Epithelial cell of esophagus (primary cell): ENCODE results near the gene USP21.

ENCODE experiments used
- DNase-seq: peaks from one replicate; pipeline ENCODE4 v3.0.0; 2010; ENCODE audit warnings: low read depth
- H3K4me3 ChIP-seq: 2 replicates; pipeline ENCODE4 v1.5.1; 2011; ENCODE audit warnings: mild to moderate bottlenecking, low read length, control low read depth
- CTCF ChIP-seq: IDR thresholded peaks from 2 replicates; pipeline ENCODE4 v1.5.1; 2011; ENCODE audit warnings: low read depth, mild to moderate bottlenecking, low read length, control low read depth, inconsistent platforms; ENCODE audit not compliant: insufficient read depth; ENCODE audit errors: missing control alignments

The USP21 gene

GRCh38 chr1:161198194-161198896 is 39.0 kb downstream of the USP21 start:
- TF ChIP-seq CTCF = no peak
- no peak overlapping the region for H3K4me3 ChIP-seq
- no peak for DNase-seq

DNA sequence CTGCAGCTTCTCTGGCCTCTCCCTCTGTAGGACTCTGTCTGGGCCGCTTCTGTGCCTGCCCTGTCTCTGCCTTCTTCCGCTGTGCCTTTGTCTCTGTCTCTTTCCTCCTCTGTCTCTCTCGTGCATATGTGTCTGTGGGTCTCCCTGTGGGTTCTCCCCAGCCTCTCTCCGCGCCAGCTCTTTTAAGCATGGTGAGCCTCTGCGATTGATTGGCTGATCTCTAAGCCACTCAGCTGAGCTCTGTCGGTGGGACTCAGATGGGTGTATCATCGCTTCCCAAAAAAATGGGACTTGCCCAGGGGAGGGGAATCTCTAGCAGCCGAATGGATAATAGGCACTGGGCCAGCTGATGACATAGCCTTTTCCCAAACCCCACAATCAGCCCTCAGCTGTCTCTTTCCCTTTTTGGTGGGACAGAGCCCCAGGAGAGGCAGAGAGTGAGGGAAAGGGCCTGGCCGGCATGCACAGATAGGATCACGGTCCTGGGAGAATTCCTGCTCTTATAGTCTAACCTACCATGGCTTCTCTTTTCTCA is 39.7 kb downstream of the USP21 start, which contains the start of gene ADAMTS4:
Gene ADAMTS4, minus strand, starts transcription at position 158 of the 535 bp plus-strand sequence. CDS start 427 bp downstream, outside the sequence.
- DNase-seq = no peak
- no peak for TF ChIP-seq CTCF
- H3K4me3 ChIP-seq = no peak within 1 kb of the TSS

- no peak for DNase-seq
- no peak overlapping the region for H3K4me3 ChIP-seq
- TF ChIP-seq CTCF = no peak
Observed at GRCh38 chr1:161199506-161200139, 40.3 kb downstream of the USP21 start.

GRCh38 chr1:161200421-161200991 is 41.2 kb downstream of the USP21 start:
- no peak overlapping the region for H3K4me3 ChIP-seq
- TF ChIP-seq CTCF = no peak

DNA sequence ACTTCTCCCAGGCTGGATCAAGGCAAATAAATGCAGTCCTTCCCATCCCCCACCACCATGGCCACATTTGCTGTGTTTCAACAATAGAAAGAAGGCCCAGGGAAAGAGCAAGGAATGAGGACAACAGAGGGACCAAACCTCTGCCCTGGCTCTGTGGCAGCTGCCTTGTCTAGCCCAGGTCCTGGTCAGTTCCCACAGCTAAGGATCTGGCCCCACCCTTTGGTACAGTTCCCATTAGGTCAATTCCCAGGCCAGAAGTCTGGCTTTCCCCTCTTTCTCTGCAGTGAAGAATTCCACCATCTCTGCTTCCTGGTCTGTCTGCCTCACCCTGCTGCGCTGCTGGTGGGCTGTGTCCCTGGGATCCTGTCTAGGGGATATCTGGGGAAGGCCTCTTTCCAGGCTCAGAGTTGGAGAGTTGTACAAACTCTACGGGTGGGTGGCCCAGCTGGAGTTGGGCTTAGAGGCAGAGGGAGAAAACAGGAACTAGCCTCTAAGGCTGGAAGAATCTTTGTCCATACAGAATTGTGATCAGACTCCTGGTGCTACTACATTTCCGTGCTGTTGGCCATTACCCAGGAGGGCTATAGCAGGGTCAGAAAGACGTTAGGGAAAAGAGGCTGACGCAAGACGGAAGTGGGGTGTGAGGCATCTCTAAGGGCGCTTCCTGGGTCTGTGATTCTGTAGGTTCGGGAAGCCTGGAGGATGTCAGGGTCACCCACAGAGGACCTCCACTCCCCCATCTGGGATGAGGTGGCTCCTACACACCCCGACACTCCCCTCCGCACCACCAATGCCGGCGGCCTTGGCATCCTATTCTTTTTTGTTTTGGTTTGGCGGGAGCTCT is 41.9 kb downstream of the USP21 start:
- TF ChIP-seq CTCF = no peak
- peak; percentile 49 for DNase-seq
- H3K4me3 ChIP-seq = peak overlapping the region; percentile 99

More at GRCh38 chr1:161200421-161200991, 41.2 kb downstream of the USP21 start:
- DNase-seq = no peak
